Peyer's patch (tissue), 4 donors: Measurements from ENCODE around the gene PRTN3. TPM values are rescaled to one million over a fixed set of nuclear protein-coding genes. Genes with fewer than 3 reads are reported as not detected.
"Not testable (repeated sequence)": the region's sequence is repeated elsewhere in the genome, so short reads cannot be mapped to it uniquely, and the experiment has no call there.

Experiments
- DNase-seq, 3 donors: peaks; one replicate each; pipeline ENCODE4 v3.0.0-alpha.2; 2017 to 2019
- H3K27ac ChIP-seq, 4 donors: fragments of 200-600 bp; sonication (generic); one replicate each; pipeline ENCODE4 v1.5.1; 2016 to 2019
- H3K27me3 ChIP-seq, 2 donors: fragments of 200-600 bp; sonication (generic); one replicate each; pipeline ENCODE4 v1.5.1; 2019
- H3K36me3 ChIP-seq, 3 donors: fragments of 200-600 bp; sonication (generic); one replicate each; pipeline ENCODE4 v1.5.1; 2016 to 2019
- H3K4me1 ChIP-seq, 4 donors: fragments of 200-600 bp; sonication (generic); one replicate each; pipeline ENCODE4 v1.5.1; 2016 to 2019
- H3K4me3 ChIP-seq, 4 donors: fragments of 200-600 bp; sonication (generic); 1 replicate in 3 of 4; 2 replicates in 1 of 4; pipeline ENCODE4 v1.5.1; 2016 to 2019; ENCODE audit warnings: mild to moderate bottlenecking in 1 of 4
- H3K9me3 ChIP-seq, 4 donors: fragments of 200-600 bp; sonication (generic); one replicate each; pipeline ENCODE4 v1.5.1; 2016 to 2019; ENCODE audit warnings: mild to moderate bottlenecking in 1 of 4
- POLR2A ChIP-seq, 2 donors: fragments of 450-650 bp; IDR thresholded peaks; one replicate each; pipeline ENCODE4 v1.5.1; 2017; ENCODE audit warnings: antibody characterized with exemption in 2 of 2, mild to moderate bottlenecking in 2 of 2, moderate library complexity in 2 of 2
- total RNA-seq, 4 donors: library from RNA; depleted of rRNA; stranded (reverse); fragments of >200 nt; gene quantifications; one replicate each; pipeline ENCODE4 v1.1.0, GENCODE V29; 2016
- TF ChIP-seq, protein P1 (sequence below), 6 experiments: fragments of 450-650 bp in 4 of 6; fragments of 200-600 bp in 2 of 6; sonication (generic) in 1 of 6; IDR thresholded peaks; one replicate each; pipeline ENCODE4 v1.5.1; 2017 to 2019; ENCODE audit warnings: antibody characterized with exemption in 6 of 6, mild to moderate bottlenecking in 3 of 6, moderate library complexity in 1 of 6

Gene PRTN3
- total RNA-seq, 4 donors from 2014 or later: not detected

DNA sequence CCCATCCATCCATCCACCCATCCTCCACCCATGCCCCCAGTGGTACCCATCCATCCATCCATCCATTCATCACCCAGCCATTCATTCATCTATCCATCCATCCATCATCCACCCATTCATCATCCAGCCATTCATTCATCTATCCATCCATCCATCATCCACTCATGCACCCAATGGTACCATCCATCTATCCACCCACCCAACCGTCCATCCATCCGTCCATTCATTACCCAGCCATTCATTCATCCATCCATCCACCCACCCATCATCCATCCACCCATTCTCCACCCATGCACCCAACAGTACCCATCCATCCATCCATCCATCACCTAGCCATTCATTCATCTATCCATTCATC is 24.3 kb upstream of the PRTN3 start:
- DNase-seq: no peak
- peaks cover 0 to 3% (median 3%) of the 10 kb centered on the region in 4 donors for H3K4me1 ChIP-seq
- peaks cover 0 to 3% of the 10 kb centered on the region in 2 donors for H3K27me3 ChIP-seq
- no peaks in the 10 kb centered on the region for H3K9me3 ChIP-seq
- TF ChIP-seq POLR2A (IDR thresholded peaks at IDR 0.05): no peak
- TF ChIP-seq, protein P1, sequence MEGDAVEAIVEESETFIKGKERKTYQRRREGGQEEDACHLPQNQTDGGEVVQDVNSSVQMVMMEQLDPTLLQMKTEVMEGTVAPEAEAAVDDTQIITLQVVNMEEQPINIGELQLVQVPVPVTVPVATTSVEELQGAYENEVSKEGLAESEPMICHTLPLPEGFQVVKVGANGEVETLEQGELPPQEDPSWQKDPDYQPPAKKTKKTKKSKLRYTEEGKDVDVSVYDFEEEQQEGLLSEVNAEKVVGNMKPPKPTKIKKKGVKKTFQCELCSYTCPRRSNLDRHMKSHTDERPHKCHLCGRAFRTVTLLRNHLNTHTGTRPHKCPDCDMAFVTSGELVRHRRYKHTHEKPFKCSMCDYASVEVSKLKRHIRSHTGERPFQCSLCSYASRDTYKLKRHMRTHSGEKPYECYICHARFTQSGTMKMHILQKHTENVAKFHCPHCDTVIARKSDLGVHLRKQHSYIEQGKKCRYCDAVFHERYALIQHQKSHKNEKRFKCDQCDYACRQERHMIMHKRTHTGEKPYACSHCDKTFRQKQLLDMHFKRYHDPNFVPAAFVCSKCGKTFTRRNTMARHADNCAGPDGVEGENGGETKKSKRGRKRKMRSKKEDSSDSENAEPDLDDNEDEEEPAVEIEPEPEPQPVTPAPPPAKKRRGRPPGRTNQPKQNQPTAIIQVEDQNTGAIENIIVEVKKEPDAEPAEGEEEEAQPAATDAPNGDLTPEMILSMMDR (IDR thresholded peaks at IDR 0.05): no peak
- H3K27ac ChIP-seq: no peak overlapping the region
- H3K4me3 ChIP-seq: no peak overlapping the region
- peaks cover 0 to 20% (median 0%) of the 10 kb centered on the region in 3 donors for H3K36me3 ChIP-seq

- H3K27me3 ChIP-seq: peaks cover 0 to 24% of the 10 kb centered on the region in 2 donors
- not testable (repeated sequence) for H3K27ac ChIP-seq, H3K36me3 ChIP-seq, H3K9me3 ChIP-seq, DNase-seq, H3K4me3 ChIP-seq
- peaks cover 0 to 15% (median 11%) of the 10 kb centered on the region in 4 donors for H3K4me1 ChIP-seq
These were observed 20.6 kb upstream of the PRTN3 start for GRCh38 chr19:820212-820611.

DNA sequence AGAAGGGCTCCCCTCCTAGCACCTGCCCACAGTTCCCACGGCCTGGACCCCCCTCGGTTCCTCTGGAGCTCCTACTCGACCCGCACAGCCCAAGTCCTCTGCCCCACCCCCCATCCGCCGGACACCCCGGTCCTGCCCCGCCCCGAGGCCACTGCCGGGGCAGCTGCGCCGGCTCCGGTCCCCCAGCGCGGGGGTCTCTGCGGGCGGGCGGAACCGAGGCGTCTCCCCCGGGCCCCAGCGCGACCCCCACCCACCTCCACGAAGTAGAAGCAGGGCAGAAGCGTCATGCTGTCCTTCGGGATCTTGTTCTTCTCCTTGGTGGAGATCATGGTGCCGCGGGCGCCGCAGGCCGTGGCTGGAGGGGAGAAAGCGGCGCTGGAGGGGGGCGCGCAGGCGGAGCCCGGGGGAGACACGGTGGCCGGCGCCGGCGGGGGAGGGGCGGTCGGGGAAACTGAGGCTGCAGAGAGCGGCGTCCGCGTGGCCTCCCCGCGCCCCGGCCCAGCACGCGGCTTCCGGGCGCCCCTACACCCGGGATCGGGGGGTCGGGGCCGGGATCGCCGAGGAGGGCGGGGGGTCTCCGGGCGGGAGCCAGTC is 19.5 kb upstream of the PRTN3 start:
- no peak overlapping the region for H3K27ac ChIP-seq

DNA sequence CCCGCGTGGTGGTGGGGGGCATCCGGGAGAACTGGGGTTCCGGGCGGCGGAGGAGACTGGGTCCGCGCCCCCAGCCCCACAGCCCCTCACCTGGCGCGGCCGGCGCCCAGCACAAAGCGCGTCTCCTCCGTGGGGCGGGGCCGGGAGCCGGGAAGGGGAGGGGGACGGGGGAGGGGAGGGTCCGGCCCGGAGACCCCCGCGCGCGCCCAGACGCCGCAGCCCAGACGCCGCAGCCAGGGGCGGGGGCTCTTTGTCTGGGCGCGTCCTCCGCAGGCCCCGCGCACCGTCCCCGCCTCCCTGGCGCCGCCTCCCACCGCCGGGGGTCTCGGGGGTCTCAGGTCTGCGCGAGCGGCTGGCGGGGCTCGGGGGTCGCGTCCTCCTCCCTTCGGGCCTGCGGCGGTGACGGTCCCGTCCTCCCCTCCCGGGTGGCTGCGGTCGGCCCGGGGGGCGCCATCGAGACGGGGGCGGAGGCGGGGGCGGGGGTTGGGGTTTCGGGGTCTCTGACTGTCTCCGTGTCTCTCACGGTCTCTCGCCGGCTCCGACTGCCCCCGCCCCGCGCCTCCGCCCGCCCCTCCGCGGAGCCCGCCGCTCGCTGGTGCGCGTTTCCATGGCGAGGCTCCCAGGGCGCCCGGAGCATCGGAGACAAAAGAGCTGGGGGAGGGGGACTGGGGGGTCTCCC is 18.8 kb upstream of the PRTN3 start, which contains the start of gene PLPPR3:
Gene PLPPR3, minus strand, starts transcription at position 131 of the 679 bp plus-strand sequence. CDS start 396 bp downstream, outside the sequence.
- no peaks in the 10 kb centered on the region for H3K36me3 ChIP-seq
- no peaks in the 10 kb centered on the region for H3K9me3 ChIP-seq
- H3K27me3 ChIP-seq: peaks cover 0 to 24% of the 10 kb centered on the region in 2 donors
- no peak within 1 kb of the TSS for H3K27ac ChIP-seq
- no peak for DNase-seq
- peak within 1 kb of the TSS in 3 of 4 donors; percentile 22 to 43 (median 36) for H3K4me3 ChIP-seq
- no peak for TF ChIP-seq POLR2A (IDR thresholded peaks at IDR 0.05)
- TF ChIP-seq, protein P1 (IDR thresholded peaks at IDR 0.05): no peak
- H3K4me1 ChIP-seq: peaks cover 0 to 15% (median 11%) of the 10 kb centered on the region in 4 donors

More for the DNA sequence above, 19.5 kb upstream of the PRTN3 start:
- H3K4me1 ChIP-seq: peaks cover 0 to 15% (median 11%) of the 10 kb centered on the region in 4 donors
- no peaks in the 10 kb centered on the region for H3K9me3 ChIP-seq
- peak overlapping the region in 3 of 4 donors; percentile 22 to 43 (median 36) for H3K4me3 ChIP-seq
- no peak for TF ChIP-seq POLR2A (IDR thresholded peaks at IDR 0.05)
- TF ChIP-seq, protein P1 (IDR thresholded peaks at IDR 0.05): no peak
- H3K36me3 ChIP-seq: no peaks in the 10 kb centered on the region
- DNase-seq: no peak
- H3K27me3 ChIP-seq: peaks cover 0 to 24% of the 10 kb centered on the region in 2 donors

- H3K4me3 ChIP-seq: no peak overlapping the region
These were observed 17.2 kb upstream of the PRTN3 start for GRCh38 chr19:823565-824121.

More at GRCh38 chr19:823565-824121, 17.2 kb upstream of the PRTN3 start:
- H3K27ac ChIP-seq: no peak overlapping the region
- DNase-seq: no peak
- peaks cover 0 to 15% (median 11%) of the 10 kb centered on the region in 4 donors for H3K4me1 ChIP-seq
- H3K36me3 ChIP-seq: no peaks in the 10 kb centered on the region
- H3K27me3 ChIP-seq: peaks cover 0 to 24% of the 10 kb centered on the region in 2 donors
- H3K9me3 ChIP-seq: no peaks in the 10 kb centered on the region
- TF ChIP-seq, protein P1 (IDR thresholded peaks at IDR 0.05): no peak
- TF ChIP-seq POLR2A (IDR thresholded peaks at IDR 0.05): no peak
